Natural killer cell treated with Interleukin-12 subunit alpha and Interleukin-12 subunit beta and Interleukin-15 and Interleukin-18, amount 100 ng/mL, for 72 hours (primary cell): ENCODE measurements around the gene TEAD1. TPM values are rescaled to one million over a fixed set of nuclear protein-coding genes. Genes with fewer than 3 reads are reported as not detected.
"Not testable (repeated sequence)": the region's sequence is repeated elsewhere in the genome, so short reads cannot be mapped to it uniquely, and the experiment has no call there.

Source experiments
- ATAC-seq, 2 donors: fragments of 150-1000 bp; cut with Tn5 transposase in 1 of 2; sonication (Bioruptor Pico), chemical (Tn5 transposase) in 1 of 2; 2 replicates each; pipeline ENCODE4 v1.10.0; 2021
- DNase-seq: peaks from one replicate; pipeline ENCODE4 v3.0.0; 2022; ENCODE audit warnings: low spot score
- H3K27ac Mint-ChIP-seq, 2 donors: 1 replicate in 1 of 2; 2 replicates in 1 of 2; pipeline ENCODE4 v1.8.0; 2022; ENCODE audit warnings: mixed read lengths in 2 of 2, mild to moderate bottlenecking in 1 of 2, moderate library complexity in 1 of 2
- H3K27me3 Mint-ChIP-seq, 2 donors: 1 replicate in 1 of 2; 2 replicates in 1 of 2; pipeline ENCODE4 v1.8.0; 2022; ENCODE audit warnings: mixed read lengths in 2 of 2
- H3K36me3 Mint-ChIP-seq: one replicate; pipeline ENCODE4 v1.8.0; 2022; ENCODE audit warnings: mixed read lengths
- H3K4me1 Mint-ChIP-seq, 2 donors: 1 replicate in 1 of 2; 2 replicates in 1 of 2; pipeline ENCODE4 v1.8.0; 2022; ENCODE audit warnings: low read depth in 2 of 2, mixed read lengths in 2 of 2, mild to moderate bottlenecking in 1 of 2
- H3K4me3 Mint-ChIP-seq: one replicate; pipeline ENCODE4 v1.8.0; 2022; ENCODE audit warnings: mixed read lengths
- H3K9me3 Mint-ChIP-seq: 2 replicates; pipeline ENCODE4 v1.8.0; 2022; ENCODE audit warnings: mixed read lengths
- total RNA-seq, 2 donors: library from RNA; stranded (reverse); gene quantifications; one replicate each; pipeline ENCODE4 v1.2.3, GENCODE V29; 2022

The TEAD1 gene
- total RNA-seq, 2 donors from 2014 or later: 0.06 TPM; not detected in 1

DNA sequence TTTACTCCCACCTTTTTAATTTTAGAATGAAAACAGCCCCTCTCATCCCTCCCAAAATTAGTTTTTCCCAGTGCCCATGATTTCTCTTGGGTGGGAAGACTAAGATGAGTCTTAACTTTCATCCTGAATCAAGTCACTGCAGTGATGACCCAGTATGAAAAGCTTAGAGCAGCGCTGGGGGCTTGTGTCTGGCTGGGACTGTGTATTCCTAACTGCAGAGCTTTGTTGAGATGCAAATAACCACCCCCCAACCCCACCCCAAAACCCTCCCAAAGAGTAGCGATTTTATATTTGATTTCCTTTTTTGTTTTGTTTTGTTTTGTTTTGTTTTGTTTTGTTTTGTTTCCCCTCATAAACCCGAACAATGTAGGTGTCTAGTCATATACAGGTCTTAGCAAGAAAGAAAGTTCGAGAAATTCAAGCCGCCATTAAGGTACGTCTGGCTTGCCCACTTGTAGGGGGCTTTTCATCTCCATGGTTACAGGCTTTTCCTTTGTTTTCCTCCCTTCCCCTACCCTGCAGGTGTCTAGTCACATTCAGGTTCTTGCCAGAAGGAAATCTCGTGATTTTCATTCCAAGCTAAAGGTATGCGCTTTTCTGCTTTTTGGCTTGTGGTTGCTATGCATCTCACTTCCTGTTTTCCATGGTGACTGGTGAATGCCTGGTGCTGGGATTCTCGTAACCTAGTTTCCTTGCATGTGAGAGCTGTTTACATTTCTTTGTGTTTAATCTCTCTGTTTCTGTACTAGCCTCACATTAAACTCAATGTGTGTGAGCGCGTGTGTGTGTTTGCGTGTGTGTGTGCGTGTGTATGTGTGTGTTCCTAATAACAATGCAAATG, 190.3 kb downstream of the TEAD1 start:
- H3K9me3 Mint-ChIP-seq: no peaks in the 10 kb centered on the region
- H3K36me3 Mint-ChIP-seq: no peaks in the 10 kb centered on the region
- no peak overlapping the region for H3K27ac Mint-ChIP-seq
- no peak overlapping the region for H3K4me3 Mint-ChIP-seq
- DNase-seq: no peak
- peaks cover 3 to 9% of the 10 kb centered on the region in 2 donors for H3K4me1 Mint-ChIP-seq
- peaks cover 28 to 54% of the 10 kb centered on the region in 2 donors for H3K27me3 Mint-ChIP-seq
- no peak for ATAC-seq

DNA sequence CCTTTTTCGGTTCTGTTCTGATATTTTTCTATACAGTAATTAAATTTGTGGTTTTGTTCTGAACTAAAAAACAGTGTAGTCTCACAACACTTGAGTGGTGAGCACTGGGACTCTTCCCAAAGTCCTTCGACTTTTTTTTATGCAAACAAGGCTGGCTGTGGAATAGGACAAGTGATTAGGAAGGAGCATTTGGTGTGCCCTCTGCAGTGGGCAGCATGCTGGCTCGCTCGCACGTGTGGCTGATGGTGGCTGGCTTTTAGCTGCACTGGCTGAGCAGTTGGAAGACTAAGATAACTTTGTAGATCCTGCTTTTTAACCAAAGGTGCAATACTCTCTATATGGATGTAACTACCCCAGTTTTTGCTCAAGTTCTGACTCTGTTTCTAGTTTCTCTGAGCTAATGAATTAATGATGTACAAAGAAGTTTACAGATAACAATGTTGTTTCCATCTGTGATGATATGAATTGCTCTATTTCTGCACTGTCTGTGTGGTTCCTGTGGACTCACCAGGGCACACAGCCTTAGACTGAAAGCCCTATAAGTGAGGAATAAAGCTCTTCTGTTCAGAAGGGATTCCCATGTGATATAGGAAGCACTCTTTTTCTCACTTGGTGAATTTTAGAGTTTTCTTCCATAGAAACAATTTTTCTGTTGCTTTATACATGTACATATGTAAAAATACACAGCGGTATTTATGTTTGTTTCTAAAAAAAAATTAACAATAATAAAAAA, 191.8 kb downstream of the TEAD1 start:
- H3K27me3 Mint-ChIP-seq: peaks cover 28 to 54% of the 10 kb centered on the region in 2 donors
- ATAC-seq (no peak), DNase-seq (no peak)
- H3K9me3 Mint-ChIP-seq: no peaks in the 10 kb centered on the region
- no peaks in the 10 kb centered on the region for H3K36me3 Mint-ChIP-seq
- no peak overlapping the region for H3K4me3 Mint-ChIP-seq
- H3K27ac Mint-ChIP-seq: no peak overlapping the region
- peaks cover 3 to 9% of the 10 kb centered on the region in 2 donors for H3K4me1 Mint-ChIP-seq

DNA sequence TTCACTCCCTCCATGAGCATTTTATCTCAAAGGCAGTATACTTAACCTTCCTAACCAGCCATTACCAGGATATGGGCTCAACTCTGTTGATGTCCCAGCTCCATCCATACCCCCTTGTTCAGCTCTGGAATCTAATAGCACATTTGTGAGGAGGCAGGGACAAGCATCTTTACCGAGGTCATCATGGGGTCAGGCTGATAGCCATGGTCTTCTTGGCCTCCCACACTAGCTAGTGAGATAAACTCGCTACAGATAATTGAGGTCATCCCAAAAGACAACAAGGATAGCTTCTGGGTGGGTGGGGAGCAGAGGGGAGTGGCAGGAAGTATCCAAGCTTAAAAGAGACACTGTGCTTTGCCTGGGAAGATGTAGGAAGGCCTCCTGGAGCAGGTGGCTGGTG, 193.3 kb downstream of the TEAD1 start:
- H3K27me3 Mint-ChIP-seq: peaks cover 29 to 48% of the 10 kb centered on the region in 2 donors
- no peak overlapping the region for H3K4me3 Mint-ChIP-seq

DNA sequence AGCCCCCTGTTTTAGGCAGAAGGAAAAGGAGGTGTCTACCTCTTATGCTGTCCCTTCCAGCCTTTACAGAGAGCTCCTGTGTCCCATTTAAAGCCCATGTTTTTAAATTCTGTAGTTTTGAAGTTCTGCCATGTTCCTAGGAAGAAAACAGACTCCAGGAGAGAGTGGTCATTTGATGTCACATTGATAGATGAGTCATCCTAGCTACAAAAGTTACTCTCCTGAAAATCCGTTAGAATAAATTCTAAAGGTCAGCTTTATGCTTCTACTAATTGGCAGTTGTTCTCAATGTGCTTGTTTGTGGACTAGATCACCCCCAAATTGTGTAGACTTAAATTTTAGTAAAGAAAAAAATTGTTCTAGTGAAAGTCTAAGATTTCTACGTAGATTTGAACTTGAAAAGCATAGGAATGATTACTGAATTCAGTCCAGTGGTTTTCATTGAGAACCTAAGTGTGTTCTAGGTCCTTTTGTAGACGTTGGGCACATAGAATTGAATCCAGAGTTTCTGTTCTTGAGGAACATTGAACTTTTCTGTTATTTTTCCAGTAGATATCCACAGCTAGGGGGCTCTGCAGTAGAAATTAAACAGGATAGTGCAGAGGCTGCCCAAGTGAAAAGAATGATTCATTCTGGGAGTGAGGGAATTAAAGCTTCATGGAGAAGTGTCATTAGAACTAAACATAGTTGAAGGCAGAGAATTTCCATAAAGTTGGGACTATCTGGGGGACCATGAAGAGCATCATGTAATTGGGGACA, 194.3 kb downstream of the TEAD1 start:
- no peaks in the 10 kb centered on the region for H3K36me3 Mint-ChIP-seq
- ATAC-seq (no peak), DNase-seq (no peak)
- peaks cover 22 to 41% of the 10 kb centered on the region in 2 donors for H3K27me3 Mint-ChIP-seq
- no peak overlapping the region for H3K4me3 Mint-ChIP-seq
- H3K4me1 Mint-ChIP-seq: peaks cover 3 to 9% of the 10 kb centered on the region in 2 donors
- H3K9me3 Mint-ChIP-seq: no peaks in the 10 kb centered on the region
- no peak overlapping the region for H3K27ac Mint-ChIP-seq

More for the DNA sequence above, 193.3 kb downstream of the TEAD1 start:
- DNase-seq: no peak
- Mint-ChIP-seq H3K4me1 (peaks cover 3 to 9% of the 10 kb centered on the region in 2 donors), H3K27ac (no peak overlapping the region), H3K36me3 (no peaks in the 10 kb centered on the region), H3K9me3 (no peaks in the 10 kb centered on the region)
- ATAC-seq: no peak

DNA sequence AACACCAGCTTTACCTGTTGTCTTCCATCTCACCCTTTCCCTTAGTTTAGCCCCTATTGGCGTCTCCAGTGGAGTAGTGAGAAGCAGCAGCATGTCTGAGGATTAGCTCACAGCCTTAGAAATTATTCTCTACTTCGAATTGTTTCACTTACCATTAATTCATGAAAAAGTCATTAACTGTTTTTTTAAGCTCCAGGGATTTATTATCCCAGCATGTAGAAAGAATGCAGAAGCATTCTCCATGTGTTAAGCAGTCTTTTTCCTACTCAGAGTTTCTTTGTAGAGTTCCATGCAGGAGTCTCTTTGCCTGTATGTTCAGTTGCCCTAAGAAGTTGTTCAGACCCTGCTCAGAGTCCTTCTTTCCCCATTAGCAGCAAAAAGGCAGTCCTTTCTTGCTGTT, 197.0 kb downstream of the TEAD1 start:
- peaks cover 10 to 29% of the 10 kb centered on the region in 2 donors for H3K27me3 Mint-ChIP-seq
- no peak overlapping the region for H3K4me3 Mint-ChIP-seq
- H3K27ac Mint-ChIP-seq: no peak overlapping the region
- no peaks in the 10 kb centered on the region for H3K36me3 Mint-ChIP-seq
- H3K4me1 Mint-ChIP-seq: no peaks in the 10 kb centered on the region
- H3K9me3 Mint-ChIP-seq: no peaks in the 10 kb centered on the region
- DNase-seq: no peak
- ATAC-seq: no peak

DNA sequence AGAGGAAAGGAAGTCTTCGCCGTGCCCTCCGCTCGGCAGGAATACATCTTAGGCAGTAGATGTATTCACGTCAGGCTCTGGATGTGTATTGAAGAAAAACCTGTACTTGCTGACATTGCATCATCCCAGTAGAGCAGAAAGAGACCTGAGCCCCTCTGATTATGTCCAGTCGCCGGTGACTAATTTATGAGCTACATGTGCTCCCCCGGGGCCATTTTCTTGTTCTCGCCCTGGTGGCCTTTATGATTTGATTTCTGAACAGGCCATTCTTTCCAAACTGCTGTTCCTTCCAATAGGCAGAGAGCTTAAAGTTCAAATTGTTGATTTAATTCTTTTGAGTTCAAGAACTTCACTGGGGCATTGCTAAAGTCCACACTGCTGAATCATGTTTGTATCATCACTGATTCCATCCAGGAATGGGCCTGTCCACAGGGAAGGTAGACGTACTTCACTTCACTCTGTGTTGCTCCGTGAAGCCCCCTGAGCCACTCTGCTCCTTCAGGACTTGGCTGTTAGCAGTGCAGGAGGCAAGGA, 197.6 kb downstream of the TEAD1 start:
- H3K36me3 Mint-ChIP-seq: no peaks in the 10 kb centered on the region
- no peak overlapping the region for H3K4me3 Mint-ChIP-seq
- no peak overlapping the region for H3K27ac Mint-ChIP-seq
- H3K4me1 Mint-ChIP-seq: no peaks in the 10 kb centered on the region
- H3K9me3 Mint-ChIP-seq: no peaks in the 10 kb centered on the region
- DNase-seq: no peak
- H3K27me3 Mint-ChIP-seq: peaks cover 10 to 22% of the 10 kb centered on the region in 2 donors
- no peak for ATAC-seq

DNA sequence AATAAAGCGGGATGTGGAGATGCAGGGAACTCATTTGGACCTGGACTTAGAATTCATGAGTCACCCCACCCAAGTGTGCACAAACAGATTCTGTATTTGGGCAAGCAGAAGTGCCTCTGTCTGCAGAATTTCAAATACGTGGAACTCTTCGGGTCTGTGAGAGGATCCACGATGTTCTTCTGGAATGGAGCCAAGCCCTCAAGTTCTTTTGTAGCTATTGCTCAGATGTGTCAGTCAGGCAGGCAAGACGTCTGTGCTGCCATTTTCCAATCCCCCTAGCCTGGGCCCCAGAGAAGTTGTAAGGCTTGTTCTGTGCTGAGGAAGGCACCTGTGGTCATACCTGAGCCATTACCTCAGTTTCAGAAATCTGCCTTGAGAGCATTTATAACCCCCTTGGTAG, 202.1 kb downstream of the TEAD1 start:
- Mint-ChIP-seq H3K9me3 (no peaks in the 10 kb centered on the region), H3K4me3 (no peak overlapping the region), H3K27ac (no peak overlapping the region), H3K27me3 (peaks cover 17 to 18% of the 10 kb centered on the region in 2 donors), H3K4me1 (no peaks in the 10 kb centered on the region), H3K36me3 (no peaks in the 10 kb centered on the region)
- DNase-seq (no peak), ATAC-seq (no peak)

DNA sequence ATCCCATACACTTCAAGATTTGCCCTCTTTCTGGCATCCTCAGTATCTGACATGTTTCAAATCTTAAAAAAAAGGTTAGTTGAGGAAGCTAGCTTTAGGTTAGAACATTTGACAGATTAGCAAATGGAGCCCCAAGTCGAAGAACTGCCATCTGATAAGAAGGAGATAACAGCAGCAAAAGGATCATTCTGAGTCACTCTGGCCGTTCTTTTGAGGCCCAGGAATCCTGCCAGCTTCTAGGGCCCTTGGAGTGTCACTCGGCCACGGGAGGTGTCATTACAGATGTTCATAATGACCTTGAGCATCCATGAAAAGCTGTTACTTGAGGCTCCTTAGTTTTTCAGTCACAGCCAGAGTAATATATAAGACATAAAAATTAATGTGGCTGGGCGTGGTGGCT, 202.8 kb downstream of the TEAD1 start:
- H3K9me3 Mint-ChIP-seq: no peaks in the 10 kb centered on the region
- no peak overlapping the region for H3K4me3 Mint-ChIP-seq
- H3K36me3 Mint-ChIP-seq: no peaks in the 10 kb centered on the region
- no peak for DNase-seq
- ATAC-seq: no peak
- H3K27ac Mint-ChIP-seq: no peak overlapping the region
- peaks cover 13 to 18% of the 10 kb centered on the region in 2 donors for H3K27me3 Mint-ChIP-seq
- no peaks in the 10 kb centered on the region for H3K4me1 Mint-ChIP-seq

DNA sequence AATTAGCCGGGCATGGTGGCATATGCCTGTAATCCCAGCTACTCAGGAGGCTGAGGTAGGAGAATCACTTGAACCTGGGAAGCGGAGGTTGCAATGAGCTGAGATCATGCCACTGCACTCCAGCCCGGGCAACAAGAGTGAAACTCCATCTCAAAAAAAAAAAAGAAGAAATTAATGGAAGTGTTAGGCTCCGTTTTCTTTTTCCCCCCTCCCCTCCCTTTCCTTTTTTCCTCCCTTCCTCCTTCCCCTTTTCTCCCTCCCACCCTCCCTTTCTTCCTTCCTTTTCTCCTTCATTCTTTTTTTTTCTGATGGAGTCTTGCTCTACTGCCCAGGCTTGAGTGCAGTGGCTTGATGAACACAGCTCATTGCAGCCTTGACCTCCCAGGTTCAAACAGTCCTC, 203.3 kb downstream of the TEAD1 start:
- not testable (repeated sequence) for H3K9me3 Mint-ChIP-seq, ATAC-seq, DNase-seq, H3K4me1 Mint-ChIP-seq, H3K36me3 Mint-ChIP-seq, H3K4me3 Mint-ChIP-seq, H3K27ac Mint-ChIP-seq
- H3K27me3 Mint-ChIP-seq: peaks cover 13 to 18% of the 10 kb centered on the region in 2 donors

DNA sequence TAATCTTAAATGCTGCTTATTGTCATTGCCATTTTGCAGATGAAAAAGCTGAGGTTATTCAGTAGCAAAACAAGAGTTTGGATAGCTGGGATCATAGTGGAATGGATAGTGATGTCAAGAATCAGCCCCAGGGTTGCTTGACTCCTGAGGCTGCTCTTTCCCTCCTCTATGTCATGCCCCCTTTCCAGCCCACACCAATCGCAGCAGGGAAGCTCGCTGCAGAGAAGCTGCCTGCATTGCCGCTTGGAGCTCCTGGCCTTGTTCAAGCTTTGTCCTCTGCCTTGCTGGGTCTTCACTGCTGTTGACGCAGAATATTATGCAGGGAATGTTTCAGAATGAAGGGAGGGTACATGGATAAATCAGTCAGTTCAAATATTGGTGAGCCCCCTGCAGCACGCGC, 206.1 kb downstream of the TEAD1 start:
- Mint-ChIP-seq H3K4me3 (no peak overlapping the region), H3K4me1 (no peaks in the 10 kb centered on the region), H3K36me3 (no peaks in the 10 kb centered on the region), H3K27ac (no peak overlapping the region), H3K27me3 (peaks cover 10 to 17% of the 10 kb centered on the region in 2 donors), H3K9me3 (no peaks in the 10 kb centered on the region)
- DNase-seq (no peak), ATAC-seq (no peak)

DNA sequence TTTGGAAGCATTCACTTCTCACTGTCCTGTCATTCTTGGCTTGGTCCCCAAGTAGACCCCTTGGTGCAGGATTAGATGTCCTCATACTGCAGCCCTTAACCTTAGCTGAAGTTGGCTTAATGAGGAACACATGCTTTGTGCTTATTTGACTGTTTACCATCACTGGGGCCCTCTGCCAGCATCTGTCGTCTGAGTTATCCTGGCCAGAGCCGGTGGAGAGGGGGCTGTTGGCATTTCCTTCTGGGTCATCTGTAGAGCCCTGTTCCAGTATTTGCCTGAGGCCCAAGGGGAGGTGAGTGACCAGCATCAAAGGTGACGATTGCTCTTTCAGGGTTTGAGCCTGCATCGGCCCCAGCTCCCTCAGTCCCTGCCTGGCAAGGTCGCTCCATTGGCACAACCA, 208.4 kb downstream of the TEAD1 start:
- Mint-ChIP-seq H3K4me3 (no peak overlapping the region), H3K27me3 (peaks cover 9 to 16% of the 10 kb centered on the region in 2 donors), H3K4me1 (no peaks in the 10 kb centered on the region), H3K27ac (no peak overlapping the region), H3K36me3 (no peaks in the 10 kb centered on the region), H3K9me3 (no peaks in the 10 kb centered on the region)
- no peak for ATAC-seq
- no peak for DNase-seq

DNA sequence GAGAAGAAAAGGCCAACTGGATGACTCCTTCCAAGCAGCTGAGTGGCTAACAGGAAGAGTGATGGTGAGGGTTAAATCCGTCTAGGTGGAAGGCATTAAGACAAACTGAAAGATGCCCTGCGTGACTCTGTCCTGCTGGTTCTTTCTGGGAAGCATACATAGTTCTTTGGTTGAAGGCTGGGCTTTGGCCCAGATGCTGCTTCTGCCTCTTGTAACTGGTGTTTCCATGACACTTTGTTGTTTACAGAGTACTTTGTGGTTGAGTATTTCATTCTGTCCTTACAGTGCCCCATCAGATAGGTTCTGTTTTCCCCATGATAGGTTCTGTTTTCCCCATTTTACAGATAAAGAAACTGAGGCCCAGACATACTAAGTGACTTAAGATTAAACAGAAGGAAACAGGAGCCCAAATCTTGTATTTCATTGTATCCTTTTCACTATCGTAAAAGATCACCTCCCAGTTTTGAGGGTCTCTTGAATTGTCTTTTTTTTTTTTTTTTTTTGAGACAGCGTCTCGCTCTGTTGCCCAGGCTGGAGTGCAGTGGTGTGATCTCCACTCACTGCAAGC, 210.6 kb downstream of the TEAD1 start:
- Mint-ChIP-seq H3K4me3 (no peak overlapping the region), H3K27ac (no peak overlapping the region), H3K36me3 (no peaks in the 10 kb centered on the region), H3K9me3 (no peaks in the 10 kb centered on the region), H3K4me1 (peaks cover 0 to 4% of the 10 kb centered on the region in 2 donors), H3K27me3 (peaks cover 11 to 15% of the 10 kb centered on the region in 2 donors)
- DNase-seq (no peak), ATAC-seq (no peak)

DNA sequence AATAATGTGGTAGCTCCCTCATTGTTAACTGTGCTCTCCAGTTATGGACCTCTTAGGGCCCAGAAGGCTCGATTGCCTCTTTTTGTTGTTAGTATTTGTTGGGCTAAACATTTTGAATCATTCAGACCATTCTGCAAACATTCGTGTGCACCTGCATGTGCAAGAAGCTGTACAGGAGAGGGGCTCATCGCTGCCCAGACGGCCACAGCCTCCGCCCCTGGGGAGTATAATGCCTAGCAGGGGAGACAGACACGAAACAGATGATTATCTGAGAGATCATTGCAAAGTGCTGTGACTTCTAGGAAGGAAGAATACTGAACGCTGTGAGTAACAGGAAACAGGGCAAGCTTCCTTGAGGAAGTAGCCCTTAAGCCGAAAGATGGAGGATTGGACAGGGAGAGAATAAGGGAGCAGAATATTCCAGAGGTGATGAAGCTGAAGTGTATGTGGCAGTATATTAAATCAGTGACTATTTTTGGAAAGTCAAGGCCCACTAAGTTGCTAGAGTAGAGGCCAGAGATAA, 211.6 kb downstream of the TEAD1 start:
- H3K27ac Mint-ChIP-seq: no peak overlapping the region
- ATAC-seq (no peak), DNase-seq (no peak)
- H3K9me3 Mint-ChIP-seq: no peaks in the 10 kb centered on the region
- H3K27me3 Mint-ChIP-seq: peaks cover 11 to 15% of the 10 kb centered on the region in 2 donors
- H3K4me1 Mint-ChIP-seq: peaks cover 0 to 4% of the 10 kb centered on the region in 2 donors
- no peaks in the 10 kb centered on the region for H3K36me3 Mint-ChIP-seq
- no peak overlapping the region for H3K4me3 Mint-ChIP-seq
